HG03442 (cell line): ENCODE data around the gene ARHGEF10L.

Experiments
- ATAC-seq: cut with Tn5 transposase; IDR thresholded peaks from one replicate; pipeline ENCODE4 v1.9.1; 2021; ENCODE audit warnings: mild to moderate bottlenecking, moderate library complexity; ENCODE audit not compliant: unreplicated experiment

Gene ARHGEF10L

DNA sequence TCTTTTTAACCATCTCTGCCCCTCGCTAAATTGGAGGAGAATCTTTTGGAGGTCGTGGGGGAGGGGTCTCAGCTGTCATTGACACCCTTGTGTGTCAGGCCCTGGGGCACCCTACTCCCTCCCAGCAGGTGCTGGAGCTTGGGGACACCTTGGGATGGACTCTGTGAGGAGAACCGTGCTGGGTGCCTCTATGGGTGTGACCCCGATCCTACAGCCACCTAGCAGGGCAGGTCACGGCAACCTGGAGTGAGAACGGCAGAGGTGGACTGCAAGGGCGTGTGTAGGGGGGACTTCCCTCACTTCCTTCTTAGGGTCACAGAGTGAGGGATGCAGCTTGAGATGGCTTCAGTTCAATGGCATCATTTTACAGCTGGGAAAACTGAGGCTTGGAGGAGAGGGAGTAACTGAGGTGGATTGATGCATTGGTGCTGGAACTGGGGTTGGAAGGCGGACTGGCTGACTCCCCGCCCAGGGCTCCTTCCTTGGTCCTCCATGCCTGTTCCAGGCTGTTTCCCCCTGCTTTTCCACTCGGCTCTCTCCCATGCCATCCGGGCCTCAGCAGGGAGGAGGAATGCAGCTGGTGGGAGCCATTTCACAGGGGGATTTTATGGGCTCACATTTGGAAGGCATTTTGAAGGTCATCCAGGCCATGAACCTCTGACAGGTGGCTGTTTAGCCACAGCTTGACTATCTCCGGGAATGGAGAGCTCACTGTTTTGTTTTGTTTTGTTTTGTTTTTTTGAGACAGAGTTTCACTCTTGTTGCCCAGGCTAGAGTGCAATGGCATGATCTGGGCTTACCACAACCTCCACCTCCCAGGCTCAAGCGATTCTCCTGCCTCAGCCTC lies 18.8 kb upstream of the ARHGEF10L start:
- no peak for ATAC-seq

DNA sequence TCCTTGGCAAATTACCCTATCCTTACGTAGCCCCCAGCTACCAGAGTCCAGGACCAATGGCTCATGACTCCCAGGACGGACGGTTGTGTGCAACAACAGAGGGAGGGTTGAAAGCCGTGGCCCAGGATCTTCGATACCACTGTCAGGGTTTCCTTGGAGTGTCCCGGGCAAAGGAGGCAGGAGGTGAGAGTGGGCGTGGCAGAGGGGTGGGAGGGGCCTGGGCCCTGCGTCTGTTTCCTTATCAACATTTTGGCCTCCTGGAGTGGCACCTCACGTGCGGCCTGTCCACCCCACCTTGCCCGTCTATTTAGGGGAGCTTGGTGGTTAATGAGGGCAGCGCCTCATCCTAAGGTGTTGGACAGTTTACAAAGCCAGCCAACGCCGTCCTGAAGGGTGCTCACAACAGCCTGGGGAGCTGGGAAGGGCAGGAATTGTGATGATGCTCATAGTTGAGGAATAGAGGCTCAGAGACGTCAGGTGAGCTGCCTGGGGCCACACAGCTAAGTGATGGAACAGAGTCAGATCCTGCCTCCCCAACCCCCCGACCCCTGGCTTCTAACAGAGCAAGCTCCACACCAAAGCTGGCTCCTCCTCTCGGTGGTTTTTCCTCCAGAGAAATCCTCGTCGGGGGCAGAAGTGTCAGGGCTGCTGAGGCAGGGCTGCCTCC lies 17.4 kb upstream of the ARHGEF10L start:
- ATAC-seq, result no peak

- ATAC-seq, result no peak
Observed at GRCh38 chr1:17523321-17524041, 16.0 kb upstream of the ARHGEF10L start.

DNA sequence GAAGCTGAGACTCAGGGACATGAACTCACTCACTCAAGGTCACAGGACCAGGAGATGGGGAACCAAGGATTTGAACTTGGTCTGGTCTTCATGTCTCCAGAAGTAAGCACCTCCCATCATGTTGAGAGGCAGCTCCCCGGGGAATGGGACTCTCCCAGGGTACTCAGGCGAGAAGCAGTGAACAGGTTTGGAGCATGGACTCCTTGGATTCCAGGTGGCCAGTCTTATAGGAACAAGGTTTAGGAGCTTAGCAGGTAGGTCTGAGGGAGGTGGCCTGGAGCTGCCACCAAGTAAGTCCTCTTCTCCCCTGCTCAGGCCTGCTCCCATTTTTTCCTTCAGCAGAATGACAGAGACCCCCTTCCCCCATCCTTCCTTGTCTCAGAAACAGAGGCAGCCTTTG lies 14.9 kb upstream of the ARHGEF10L start:
- no peak for ATAC-seq

GRCh38 chr1:17525996-17526686 lies 13.4 kb upstream of the ARHGEF10L start:
- no peak for ATAC-seq

- no peak for ATAC-seq
Observed at GRCh38 chr1:17527036-17527914, 12.2 kb upstream of the ARHGEF10L start.

DNA sequence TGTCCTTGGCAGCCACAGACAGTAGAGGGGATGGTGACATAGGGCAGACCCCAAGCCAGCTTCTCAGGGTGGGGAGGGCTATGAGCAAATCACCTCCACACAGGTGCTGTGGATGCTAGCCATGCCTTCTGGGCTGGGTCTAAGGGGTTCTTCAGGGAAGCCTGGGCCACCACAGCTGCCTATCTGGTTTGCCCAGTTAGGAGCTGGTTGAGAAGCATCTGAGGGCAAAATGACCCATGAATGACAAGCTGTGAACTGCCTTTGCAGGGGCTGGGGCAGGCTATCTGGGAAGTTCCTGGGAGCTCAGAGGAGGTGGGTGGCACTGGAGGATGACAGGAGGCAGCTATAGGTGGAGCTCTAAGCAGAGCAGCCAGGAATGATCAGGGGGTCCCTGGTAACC lies 10.1 kb upstream of the ARHGEF10L start:
- ATAC-seq, result no peak

GRCh38 chr1:17531343-17531681 lies 8.2 kb upstream of the ARHGEF10L start:
- ATAC-seq, result no peak

DNA sequence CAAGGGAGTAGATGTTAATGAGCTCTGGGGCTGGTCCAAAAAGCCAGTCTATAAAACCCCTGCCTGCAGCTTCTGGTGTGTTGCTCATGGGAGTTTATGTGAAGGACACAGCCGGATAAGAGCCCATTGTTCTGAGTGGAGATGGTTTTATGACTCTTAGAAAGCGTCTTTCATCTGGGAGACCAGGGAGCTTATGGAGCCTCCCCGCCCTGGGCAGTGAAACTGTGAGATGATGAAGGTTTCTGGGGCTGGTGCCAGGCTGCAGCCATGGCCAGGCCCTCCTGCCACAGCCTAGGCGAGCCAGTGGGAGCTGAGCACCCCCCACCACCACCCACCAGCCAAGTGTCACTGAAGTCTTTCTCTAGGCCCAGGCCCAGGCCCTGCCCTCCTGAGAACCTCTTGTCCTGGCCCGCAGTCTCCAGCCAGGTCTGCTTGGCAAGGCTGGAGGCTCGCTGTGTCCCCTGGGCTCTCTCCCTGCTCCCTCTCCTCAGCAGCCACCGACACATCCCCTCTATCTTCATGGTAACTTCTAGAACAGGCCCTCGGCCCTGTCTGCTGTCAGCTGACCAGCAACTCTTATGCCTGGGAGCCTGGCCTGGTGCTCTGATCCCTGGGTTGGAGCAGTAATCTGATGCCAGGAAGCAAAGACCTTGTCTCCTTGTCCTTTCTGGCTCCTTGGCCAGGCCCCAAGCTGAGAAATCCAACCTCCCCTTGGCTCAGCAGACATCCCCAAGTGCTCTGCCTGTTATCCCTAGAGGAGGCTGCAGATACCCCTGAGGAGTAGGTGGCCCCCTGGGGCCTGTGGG lies 7.6 kb upstream of the ARHGEF10L start:
- ATAC-seq, result no peak

DNA sequence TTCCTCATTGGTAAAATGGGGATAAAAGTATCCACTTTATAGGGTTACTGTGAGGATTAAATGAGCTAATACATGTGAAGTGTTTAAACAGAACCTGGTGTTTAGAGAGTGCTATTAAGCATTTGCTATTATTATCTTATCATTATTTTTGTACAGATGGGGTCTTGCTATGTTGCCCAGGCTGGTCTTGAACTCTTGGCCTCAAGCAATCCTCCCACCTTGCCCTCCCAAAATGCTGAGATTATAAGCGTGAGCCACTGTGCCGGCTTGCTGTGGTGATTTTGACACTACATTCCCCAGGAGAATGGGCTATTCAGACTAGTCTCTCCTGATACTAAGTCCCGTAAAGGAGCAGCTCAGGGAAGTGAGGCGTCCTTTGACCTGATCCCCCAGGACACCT lies 6.3 kb upstream of the ARHGEF10L start:
- no peak for ATAC-seq

DNA sequence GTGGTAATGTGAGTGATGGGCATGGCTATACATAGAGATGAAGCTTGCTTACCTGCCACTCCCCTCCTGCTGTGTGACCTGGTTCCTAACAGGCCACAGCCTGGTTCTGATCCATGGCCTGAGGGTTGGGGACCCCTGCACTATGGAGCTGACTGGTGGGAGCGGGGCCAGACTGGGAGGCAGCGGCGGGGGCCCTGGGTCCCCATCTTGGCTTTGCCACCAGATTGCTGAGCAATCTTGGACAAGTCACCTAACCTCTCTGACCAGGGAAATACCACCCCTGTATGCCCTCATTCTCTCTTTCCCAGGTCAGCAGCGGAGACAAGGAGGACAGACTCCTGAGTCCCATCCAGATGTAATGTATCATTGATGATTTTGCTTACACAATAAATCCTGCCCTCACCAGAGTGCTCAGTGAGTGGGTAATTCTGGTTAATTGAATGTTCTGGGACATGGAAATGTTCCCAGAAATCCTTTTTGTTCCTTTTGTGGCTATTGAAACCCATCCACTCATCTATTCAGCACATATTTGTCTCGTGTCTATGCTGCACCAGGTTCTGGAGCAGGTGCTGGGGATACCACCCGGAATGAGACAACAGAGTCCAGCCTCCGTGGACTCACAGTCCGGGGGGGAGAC lies 4.1 kb upstream of the ARHGEF10L start:
- no peak for ATAC-seq

DNA sequence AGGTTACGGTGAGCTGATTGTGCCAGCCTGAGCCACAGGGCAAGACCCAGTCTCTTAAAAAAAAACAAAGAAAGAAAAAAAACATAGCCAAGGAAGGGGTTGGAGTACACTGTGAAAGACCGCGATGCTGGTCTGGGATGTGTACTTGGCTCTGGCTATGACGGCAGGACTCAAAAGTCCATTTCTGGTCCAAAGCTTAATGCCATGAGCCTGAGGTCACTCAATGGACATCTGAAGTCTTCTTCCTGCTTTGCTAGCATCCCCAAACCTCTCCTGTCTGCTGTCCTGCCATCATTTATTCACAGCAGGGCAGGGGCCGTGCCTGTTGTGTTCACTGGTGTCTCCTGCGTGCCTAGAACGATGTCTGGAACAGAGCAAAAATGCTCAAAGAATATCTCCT lies 1.5 kb upstream of the ARHGEF10L start:
- ATAC-seq, result no peak

- ATAC-seq, result no peak
Observed at GRCh38 chr1:17538428-17539117, 925 bp upstream of the ARHGEF10L start.

- ATAC-seq, result no peak
Observed at GRCh38 chr1:17539118-17539476, 401 bp upstream of the ARHGEF10L start.

DNA sequence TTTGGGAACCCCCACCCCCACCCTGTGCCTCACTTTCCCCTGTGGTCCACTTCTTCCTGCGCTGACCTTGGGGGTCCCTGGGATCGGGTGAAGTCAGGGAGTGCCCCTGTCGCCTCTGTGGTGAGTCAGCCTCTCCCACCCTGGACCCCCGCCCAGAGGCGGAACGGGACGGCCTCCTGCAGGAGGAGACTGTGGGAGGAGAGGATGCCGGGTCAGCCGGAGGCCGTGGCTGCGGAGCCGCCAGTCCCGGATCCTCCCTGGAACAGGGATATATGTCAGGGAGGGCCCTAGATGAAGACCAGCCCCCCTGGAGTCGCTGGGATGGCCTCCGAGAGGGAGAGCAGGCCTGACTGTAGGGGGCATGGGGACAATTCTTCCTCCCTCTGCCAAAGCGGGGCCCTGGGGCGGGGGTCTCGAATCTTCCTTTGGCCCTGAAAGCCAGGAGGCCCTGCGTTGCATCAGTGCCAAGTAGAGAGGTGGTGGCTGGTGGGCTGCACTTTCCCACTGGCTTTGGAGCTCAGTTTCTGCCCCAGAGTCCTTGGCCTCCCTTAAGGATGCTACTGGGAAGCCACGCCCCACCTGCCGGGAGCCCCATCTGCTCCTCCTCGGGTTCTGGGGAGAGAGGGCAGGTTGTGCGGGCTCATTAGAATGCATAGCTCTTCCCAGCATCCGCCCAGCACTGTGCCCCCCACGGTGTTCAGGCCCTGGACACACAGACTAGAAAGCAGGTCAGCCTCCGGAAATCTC lies 930 bp downstream of the ARHGEF10L start:
- no peak for ATAC-seq

GRCh38 chr1:17542645-17543044 lies 3.1 kb downstream of the ARHGEF10L start:
- no peak for ATAC-seq

- no peak for ATAC-seq
Observed at GRCh38 chr1:17544776-17545350, 5.4 kb downstream of the ARHGEF10L start.
